Aorta (tissue), 5 donors: ENCODE data around the gene GRPEL2. TPM values are rescaled to one million over a fixed set of nuclear protein-coding genes. Genes with fewer than 3 reads are reported as not detected.

Experiments
- ATAC-seq: fragments of 200-7000 bp; cut with Tn5 transposase; one replicate; pipeline ENCODE4 v1.9.1; 2022; ENCODE audit warnings: moderate library complexity; ENCODE audit not compliant: low FRiP score
- DNase-seq, 2 donors: peaks; one replicate each; pipeline ENCODE4 v3.0.0-alpha.2; 2020
- H3K27ac ChIP-seq, 2 donors: one replicate each; pipeline ENCODE4 v1.5.1; 2013; ENCODE audit warnings: low read length in 2 of 2, mild to moderate bottlenecking in 2 of 2, moderate library complexity in 2 of 2, control low read depth in 1 of 2, inconsistent platforms in 1 of 2, low read depth in 1 of 2
- H3K27me3 ChIP-seq, 2 donors: one replicate each; pipeline ENCODE4 v1.6.1; 2013; ENCODE audit warnings: control low read depth in 1 of 2, low read length in 1 of 2, mild to moderate bottlenecking in 1 of 2, moderate library complexity in 1 of 2; ENCODE audit not compliant: insufficient read depth in 2 of 2, control insufficient read depth in 1 of 2
- H3K36me3 ChIP-seq, 2 donors: one replicate each; pipeline ENCODE4 v1.6.1; 2013; ENCODE audit warnings: control low read depth in 1 of 2, low read length in 1 of 2, mild to moderate bottlenecking in 1 of 2; ENCODE audit not compliant: insufficient read depth in 2 of 2, control insufficient read depth in 1 of 2
- H3K4me1 ChIP-seq, 2 donors: one replicate each; pipeline ENCODE4 v1.6.1; 2013; ENCODE audit warnings: low read length in 2 of 2, control low read depth in 1 of 2, mild to moderate bottlenecking in 1 of 2, moderate library complexity in 1 of 2; ENCODE audit not compliant: insufficient read depth in 2 of 2, control insufficient read depth in 1 of 2
- H3K4me3 ChIP-seq, 2 donors: one replicate each; pipeline ENCODE4 v1.5.1; 2013; ENCODE audit warnings: low read length in 2 of 2, control low read depth in 1 of 2, mild to moderate bottlenecking in 1 of 2
- H3K9me3 ChIP-seq: one replicate; pipeline ENCODE4 v1.6.1; 2013; ENCODE audit warnings: mild to moderate bottlenecking, low read length; ENCODE audit not compliant: control insufficient read depth
- WGBS, 2 donors: extraction: QIAGEN DNeasy Blood & Tissue Kit; methylation state at CpG; one replicate each; pipeline ENCODE4 v1.1.7; 2013; 5-methylcytosine and 5-hydroxymethylcytosine counted together
- intact Hi-C, 2 donors: fragments of 100-400 bp; cut with DNase I; formaldehyde crosslinking; loops; one replicate each; pipeline versions ENCODE4 v1.14.2 to v1.15.0; 2022
- polyA plus RNA-seq, 2 donors: library from polyadenylated mRNA; stranded (reverse); fragments of 200-250 nt; gene quantifications; one replicate each; pipeline ENCODE4 v1.2.3, GENCODE V29; 2013
- total RNA-seq, 2 donors: library from RNA; stranded (reverse); fragmentation: NEBNext Ultra II Directional; extraction: Animal tissue kit (Norgen Biotek cat#: 25700); gene quantifications; one replicate each; pipeline ENCODE4 v1.2.1, GENCODE V29; 2021
- donor health status: healthy with polysubstance abuse.
- donor health status: Bipolar disorder and iron deficiency.
- donor health status: DM: no; HTN: no; CAD: no.
- donor health status: DM: no; HTN: no; CAD: no.
- donor health status: DM: yes; HTN: yes; CAD: no.

Gene GRPEL2
- total and polyA plus RNA-seq, 4 donors: 1.6 to 12.9 (median 7.5) TPM

GRCh38 chr5:149374303-149374702 lies 29.0 kb downstream of the GRPEL2 start:
- H3K36me3 ChIP-seq: no peaks in the 10 kb centered on the region
- no peak for DNase-seq
- ATAC-seq: no peak
- H3K9me3 ChIP-seq: no peaks in the 10 kb centered on the region
- no peak overlapping the region for H3K27ac ChIP-seq
- 92 to 94% methylated on average over 20 of the region's 20 CpGs for WGBS, 2 donors
- intact Hi-C loops: no loop called here
- H3K4me3 ChIP-seq: no peak overlapping the region
- no peaks in the 10 kb centered on the region for H3K27me3 ChIP-seq
- H3K4me1 ChIP-seq: peaks cover 0 to 3% of the 10 kb centered on the region in 2 donors

- 73% methylated on average over 3 of the region's 3 CpGs for WGBS, 2 donors
- ATAC-seq (no peak), DNase-seq (no peak)
- H3K9me3 ChIP-seq: no peaks in the 10 kb centered on the region
- H3K4me3 ChIP-seq: no peak overlapping the region
- H3K27me3 ChIP-seq: no peaks in the 10 kb centered on the region
- no peaks in the 10 kb centered on the region for H3K36me3 ChIP-seq
- H3K27ac ChIP-seq: no peak overlapping the region
- H3K4me1 ChIP-seq: peaks cover 0 to 3% of the 10 kb centered on the region in 2 donors
- intact Hi-C loops: no loop called here
Measured at GRCh38 chr5:149374801-149375200, 29.5 kb downstream of the GRPEL2 start.

GRCh38 chr5:149375434-149375833 lies 30.1 kb downstream of the GRPEL2 start:
- no peaks in the 10 kb centered on the region for H3K9me3 ChIP-seq
- 80 to 84% methylated on average over 6 of the region's 6 CpGs for WGBS, 2 donors
- peaks cover 0 to 3% of the 10 kb centered on the region in 2 donors for H3K4me1 ChIP-seq
- no peaks in the 10 kb centered on the region for H3K36me3 ChIP-seq
- H3K27me3 ChIP-seq: no peaks in the 10 kb centered on the region
- DNase-seq (no peak), ATAC-seq (no peak)
- H3K27ac ChIP-seq: no peak overlapping the region
- no peak overlapping the region for H3K4me3 ChIP-seq
- intact Hi-C loops: no loop called here

- Histone ChIP-seq H3K27me3 (no peaks in the 10 kb centered on the region), H3K9me3 (no peaks in the 10 kb centered on the region), H3K36me3 (no peaks in the 10 kb centered on the region), H3K27ac (no peak overlapping the region), H3K4me1 (peaks cover 0 to 3% of the 10 kb centered on the region in 2 donors), H3K4me3 (no peak overlapping the region)
- DNase-seq: no peak
- intact Hi-C loops: no loop called here
- ATAC-seq: no peak
- 94 to 97% methylated on average over 12 of the region's 12 CpGs for WGBS, 2 donors
Measured at GRCh38 chr5:149376104-149376503, 30.8 kb downstream of the GRPEL2 start.

- Histone ChIP-seq H3K4me3 (no peak overlapping the region), H3K9me3 (no peaks in the 10 kb centered on the region), H3K27me3 (no peaks in the 10 kb centered on the region), H3K36me3 (no peaks in the 10 kb centered on the region), H3K27ac (no peak overlapping the region), H3K4me1 (peaks cover 0 to 2% of the 10 kb centered on the region in 2 donors)
- intact Hi-C loops: no loop called here
- DNase-seq (no peak), ATAC-seq (no peak)
- WGBS, 2 donors: 92 to 93% methylated on average over 7 of the region's 7 CpGs
Measured at GRCh38 chr5:149376711-149377447, 31.6 kb downstream of the GRPEL2 start.

- 20 to 25% methylated on average over 5 of the region's 5 CpGs for WGBS, 2 donors
- intact Hi-C loops: no loop called here
- peak in 1 of 2 donors; percentile 39 for DNase-seq
- Histone ChIP-seq H3K36me3 (no peaks in the 10 kb centered on the region), H3K9me3 (no peaks in the 10 kb centered on the region), H3K4me3 (no peak overlapping the region), H3K27ac (peak overlapping the region; percentile 30 to 96), H3K4me1 (no peaks in the 10 kb centered on the region), H3K27me3 (no peaks in the 10 kb centered on the region)
- no peak for ATAC-seq
Measured at GRCh38 chr5:149378241-149378820, 33.0 kb downstream of the GRPEL2 start.

- Histone ChIP-seq H3K9me3 (no peaks in the 10 kb centered on the region), H3K4me3 (no peak within 1 kb of the TSS), H3K36me3 (no peaks in the 10 kb centered on the region), H3K27me3 (no peaks in the 10 kb centered on the region), H3K27ac (peak within 1 kb of the TSS; percentile 86 to 96), H3K4me1 (no peaks in the 10 kb centered on the region)
- DNase-seq (peak in 1 of 2 donors; percentile 70), ATAC-seq (no peak)
- 26% methylated on average over 21 to 22 of the region's 22 CpGs for WGBS, 2 donors
- intact Hi-C loops: no loop called here
Measured at GRCh38 chr5:149379177-149379761, 34.0 kb downstream of the GRPEL2 start, which contains the start of gene IL17B. IL17B (minus strand) TSS chr5:149379292; CDS start chr5:149379225, 67 bp downstream.

GRCh38 chr5:149379818-149380374 lies 34.6 kb downstream of the GRPEL2 start:
- WGBS, 2 donors: 9% methylated on average over 5 of the region's 5 CpGs
- Histone ChIP-seq H3K36me3 (no peaks in the 10 kb centered on the region), H3K27ac (peak overlapping the region; percentile 86 to 96), H3K9me3 (no peaks in the 10 kb centered on the region), H3K4me1 (no peaks in the 10 kb centered on the region), H3K27me3 (no peaks in the 10 kb centered on the region), H3K4me3 (no peak overlapping the region)
- DNase-seq (peak in 1 of 2 donors; percentile 71), ATAC-seq (peak; percentile 19)
- intact Hi-C loops: no loop called here
